Panc1 (cell line): ENCODE measurements around the gene SH3TC2. TPM values are rescaled to one million over a fixed set of nuclear protein-coding genes. Genes with fewer than 3 reads are reported as not detected.

ENCODE experiments used
- ATAC-seq: fragments of 200-7000 bp; cut with Tn5 transposase; 2 replicates; pipeline ENCODE4 v1.9.1; 2020; ENCODE audit warnings: mild to moderate bottlenecking, moderate library complexity
- BruUV-seq: library from RNA; stranded (reverse); fragments of 400-500 nt; replicated peaks from 2 replicates; lab custom pipeline; 2021; lab: Mats Ljungman, UMichigan
- CTCF ChIA-PET: fragments of 300-600 bp; sonication (Branson Sonifier 250); formaldehyde crosslinking; loops from one replicate; lab custom pipeline; 2022; ENCODE audit warnings: antibody characterized with exemption; lab: Charles Lee
- POLR2A ChIA-PET: fragments of 300-600 bp; sonication (Branson Sonifier 250); formaldehyde crosslinking; loops from one replicate; lab custom pipeline; 2022; ENCODE audit warnings: antibody characterized with exemption; lab: Charles Lee
- DNase-seq: peaks from one replicate; pipeline ENCODE4 v3.0.0-alpha.2; 2010; ENCODE audit warnings: low read depth, low spot score
- H3K27ac ChIP-seq: 2 replicates; pipeline ENCODE4 v1.5.1; 2011; ENCODE audit warnings: mild to moderate bottlenecking, low read length, inconsistent platforms
- H3K27me3 ChIP-seq: fragments of 200-500 bp; sonication (Bioruptor generic); 2 replicates; pipeline ENCODE4 v1.6.0; 2014; ENCODE audit warnings: low read length, inconsistent platforms; ENCODE audit not compliant: control insufficient read depth, insufficient read depth
- H3K36me3 ChIP-seq: fragments of 200-500 bp; sonication (Bioruptor generic); 2 replicates; pipeline ENCODE4 v1.5.1; 2014; ENCODE audit warnings: inconsistent platforms, mild to moderate bottlenecking, low read length, moderate library complexity; ENCODE audit not compliant: control insufficient read depth, insufficient read depth
- H3K4me1 ChIP-seq: 2 replicates; pipeline ENCODE4 v1.5.1; 2011; ENCODE audit warnings: inconsistent platforms, mild to moderate bottlenecking, low read length, moderate library complexity; ENCODE audit not compliant: control insufficient read depth, insufficient read depth
- H3K4me3 ChIP-seq, 2 experiments: 2 replicates each; pipeline ENCODE4 v1.5.1; 2011 to 2012; ENCODE audit warnings: low read depth in 2 of 2, low read length in 2 of 2, mild to moderate bottlenecking in 2 of 2, inconsistent platforms in 1 of 2, moderate library complexity in 1 of 2
- H3K9me3 ChIP-seq: fragments of 200-500 bp; sonication (Bioruptor generic); 2 replicates; pipeline ENCODE4 v1.5.1; 2014; ENCODE audit warnings: low read depth, mild to moderate bottlenecking, inconsistent platforms, low read length, moderate library complexity; ENCODE audit not compliant: control insufficient read depth, insufficient read depth
- CTCF ChIP-seq: fragments of 450-650 bp; IDR thresholded peaks from 2 replicates; pipeline ENCODE4 v1.5.1; 2017; ENCODE audit warnings: mild to moderate bottlenecking
- POLR2AphosphoS5 ChIP-seq: IDR thresholded peaks from 2 replicates; pipeline ENCODE4 v1.6.1; 2012; ENCODE audit warnings: mild to moderate bottlenecking, low read depth, low read length, moderate library complexity
- REST ChIP-seq, 2 experiments: IDR thresholded peaks; 2 replicates each; pipeline ENCODE4 v1.6.1; 2011 to 2012; ENCODE audit warnings: low read depth in 2 of 2, control low read depth in 1 of 2, low read length in 1 of 2, mild to moderate bottlenecking in 1 of 2, moderate library complexity in 1 of 2; ENCODE audit not compliant: insufficient read depth in 1 of 2
- SIN3A ChIP-seq: IDR thresholded peaks from 2 replicates; pipeline ENCODE4 v1.6.1; 2012; ENCODE audit warnings: low read depth, mild to moderate bottlenecking, low read length, moderate library complexity, borderline replicate concordance; ENCODE audit not compliant: insufficient read depth
- TCF7L2 ChIP-seq: IDR thresholded peaks from 2 replicates; pipeline ENCODE4 v1.6.1; 2011; ENCODE audit warnings: mild to moderate bottlenecking, low read depth, low read length, inconsistent platforms
- in situ Hi-C: cut with HindIII; loops from 2 replicates; pipeline ENCODE4 v1.10.0; 2016; ENCODE audit warnings: low sequenced_read_pairs, low pct_unique_long_range_greater_than_20kb
- intact Hi-C: fragments of 100-400 bp; cut with micrococcal nuclease; formaldehyde crosslinking; loops from one replicate; pipeline ENCODE4 v1.10.0; 2022; ENCODE audit not compliant: unreplicated experiment
- total RNA-seq: library from RNA; stranded (reverse); gene quantifications from one replicate; pipeline ENCODE4 v1.2.1, GENCODE V29; 2021; ENCODE audit not compliant: unreplicated experiment

Gene SH3TC2
- total RNA-seq, 1 experiment from 2014 or later = 0.33 TPM

GRCh38 chr5:149006426-149006825 is 56.4 kb downstream of the SH3TC2 start:
- H3K9me3 ChIP-seq = no peaks in the 10 kb centered on the region
- BruUV-seq = no TSS peak
- no peak overlapping the region for H3K4me3 ChIP-seq
- intact Hi-C loops (no loop called here), in situ Hi-C loops (no loop called here)
- no peaks in the 10 kb centered on the region for H3K36me3 ChIP-seq
- no peak for ATAC-seq
- no peak for TF ChIP-seq SIN3A
- no peak for TF ChIP-seq POLR2AphosphoS5
- no peak for TF ChIP-seq REST (IDR thresholded peaks at IDR 0.05; ENCODE audit: insufficient read depth in 1 of 2, low read depth in 2 of 2, low read length in 1 of 2)
- TF ChIP-seq CTCF = no peak
- TF ChIP-seq TCF7L2 = no peak
- no peaks in the 10 kb centered on the region for H3K4me1 ChIP-seq
- POLR2A ChIA-PET = no interaction called here
- H3K27ac ChIP-seq = no peak overlapping the region; the same call in 1 of the 2 replicates
- CTCF ChIA-PET = no interaction called here
- no peaks in the 10 kb centered on the region for H3K27me3 ChIP-seq
- DNase-seq = no peak

- in situ Hi-C loops = no loop called here
- Histone ChIP-seq H3K4me1 (no peaks in the 10 kb centered on the region), H3K4me3 (no peak overlapping the region), H3K27me3 (no peaks in the 10 kb centered on the region), H3K9me3 (no peaks in the 10 kb centered on the region), H3K27ac (no peak overlapping the region), H3K36me3 (no peaks in the 10 kb centered on the region)
- CTCF ChIA-PET = no interaction called here
- TF ChIP-seq SIN3A = no peak
- TF ChIP-seq POLR2AphosphoS5 = no peak
- TF ChIP-seq CTCF = no peak
- no peak for TF ChIP-seq REST (IDR thresholded peaks at IDR 0.05; ENCODE audit: insufficient read depth in 1 of 2, low read depth in 2 of 2, low read length in 1 of 2)
- TF ChIP-seq TCF7L2 = no peak
- no TSS peak for BruUV-seq
- ATAC-seq (no peak), DNase-seq (no peak)
- intact Hi-C loops = no loop called here
- POLR2A ChIA-PET = no interaction called here
Observed at GRCh38 chr5:149005077-149005892, 57.6 kb downstream of the SH3TC2 start.
